GM18508 (cell line): Measurements from ENCODE around the gene JAG1.
"Not testable (repeated sequence)": the region's sequence is repeated elsewhere in the genome, so short reads cannot be mapped to it uniquely, and the experiment has no call there.

Experiments used
- ATAC-seq: cut with Tn5 transposase; IDR thresholded peaks from one replicate; pipeline ENCODE4 v1.9.1; 2021; ENCODE audit warnings: moderate number of reproducible peaks; ENCODE audit not compliant: insufficient read depth, unreplicated experiment

The JAG1 gene

GRCh38 chr20:10619427-10619826, 54.4 kb downstream of the JAG1 start:
- ATAC-seq, result no peak

- ATAC-seq, result no peak
Observed at GRCh38 chr20:10618611-10619245, 55.1 kb downstream of the JAG1 start.

- ATAC-seq, result not testable (repeated sequence)
Observed at GRCh38 chr20:10617549-10618133, 56.2 kb downstream of the JAG1 start.

GRCh38 chr20:10616212-10616611, 57.6 kb downstream of the JAG1 start:
- no peak for ATAC-seq

- ATAC-seq, result no peak
Observed at GRCh38 chr20:10613911-10614310, 59.9 kb downstream of the JAG1 start.

- ATAC-seq, result not testable (repeated sequence)
Observed at GRCh38 chr20:10613426-10613825, 60.4 kb downstream of the JAG1 start.

- no peak for ATAC-seq
Observed at GRCh38 chr20:10611357-10611756, 62.4 kb downstream of the JAG1 start.

GRCh38 chr20:10610251-10610650, 63.5 kb downstream of the JAG1 start:
- no peak for ATAC-seq

GRCh38 chr20:10609770-10610169, 64.0 kb downstream of the JAG1 start:
- no peak for ATAC-seq

GRCh38 chr20:10609276-10609675, 64.5 kb downstream of the JAG1 start:
- no peak for ATAC-seq

GRCh38 chr20:10605547-10606195, 68.1 kb downstream of the JAG1 start:
- no peak for ATAC-seq

GRCh38 chr20:10604865-10605440, 68.8 kb downstream of the JAG1 start:
- ATAC-seq, result no peak

GRCh38 chr20:10603971-10604864, 69.6 kb downstream of the JAG1 start:
- no peak for ATAC-seq

- no peak for ATAC-seq
Observed at GRCh38 chr20:10603378-10603777, 70.4 kb downstream of the JAG1 start.

GRCh38 chr20:10602221-10602871, 71.5 kb downstream of the JAG1 start:
- ATAC-seq, result no peak

- ATAC-seq, result no peak
Observed at GRCh38 chr20:10597637-10598036, 76.2 kb downstream of the JAG1 start.

- ATAC-seq, result no peak
Observed at GRCh38 chr20:10596710-10597121, 77.1 kb downstream of the JAG1 start.

- ATAC-seq, result no peak
Observed at GRCh38 chr20:10595985-10596384, 77.8 kb downstream of the JAG1 start.

- ATAC-seq, result no peak
Observed at GRCh38 chr20:10595266-10595665, 78.5 kb downstream of the JAG1 start.

GRCh38 chr20:10594296-10594868, 79.4 kb downstream of the JAG1 start:
- ATAC-seq, result no peak
